ENCODE data around the gene KRT17. TPM values are rescaled to one million over a fixed set of nuclear protein-coding genes. Genes with fewer than 3 reads are reported as not detected.

Gene KRT17
- total RNA-seq, 1 donor from 2014 or later, result not detected

- Mint-ChIP-seq H3K9me3 (no peaks in the 10 kb centered on the region), H3K36me3 (ENCODE audit: low read depth) (no peaks in the 10 kb centered on the region), H3K27me3 (ENCODE audit: low read depth) (no peaks in the 10 kb centered on the region), H3K27ac (ENCODE audit: unreplicated experiment) (no peak overlapping the region), H3K4me1 (peaks cover 12% of the 10 kb centered on the region), H3K4me3 (no peak overlapping the region)
- no peak for DNase-seq (ENCODE audit: low read depth, low spot score)
- no peak for TF ChIP-seq CTCF (conservative IDR thresholded peaks at IDR 0.05)
These were observed 27.5 kb upstream of the KRT17 start for GRCh38 chr17:41651625-41652460.

DNA sequence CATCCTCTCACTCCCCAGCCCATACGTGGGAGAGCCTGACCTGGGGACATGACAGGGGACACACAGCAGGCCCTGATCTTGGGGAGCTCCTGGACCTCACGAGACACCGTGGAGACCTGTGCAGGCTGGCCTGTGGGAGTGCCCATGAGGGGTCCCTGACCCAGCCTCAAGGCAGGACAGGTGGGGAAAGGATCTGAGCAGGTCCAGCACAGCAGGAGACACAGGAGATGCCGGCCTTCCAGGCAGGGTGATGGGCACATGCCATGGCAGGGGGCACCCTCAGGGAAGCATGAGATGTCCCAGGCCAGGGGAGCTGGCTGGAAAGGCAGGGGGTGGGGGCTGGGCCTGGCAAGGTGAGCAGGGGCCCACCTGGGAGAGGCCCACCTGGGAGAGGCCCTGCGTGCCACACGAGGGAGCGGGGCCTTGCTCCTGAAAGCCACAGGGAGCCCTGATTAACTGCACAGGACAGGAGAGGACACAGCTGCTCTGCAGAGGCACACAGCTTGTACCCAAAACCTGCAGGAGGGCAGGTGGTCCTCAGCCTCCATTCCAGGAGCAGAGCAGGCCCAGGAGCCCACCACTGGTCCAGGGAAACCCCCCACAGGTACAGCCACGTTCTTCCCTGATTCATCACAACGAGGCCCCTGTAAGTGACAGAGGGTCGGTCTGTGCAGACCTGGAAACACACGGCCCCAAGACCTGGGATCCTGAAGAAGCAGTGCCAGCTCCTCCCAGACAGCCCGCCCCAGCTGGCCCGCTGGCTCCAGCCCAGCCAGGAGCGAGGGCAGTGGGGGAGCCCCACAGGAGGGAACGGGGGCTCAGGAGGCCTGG, 26.6 kb upstream of the KRT17 start:
- TF ChIP-seq CTCF (conservative IDR thresholded peaks at IDR 0.05), result no peak
- no peak for DNase-seq (ENCODE audit: low read depth, low spot score)
- H3K27ac Mint-ChIP-seq (ENCODE audit: unreplicated experiment), result no peak overlapping the region
- no peak overlapping the region for H3K4me3 Mint-ChIP-seq
- H3K27me3 Mint-ChIP-seq (ENCODE audit: low read depth), result no peaks in the 10 kb centered on the region
- peaks cover 13% of the 10 kb centered on the region for H3K4me1 Mint-ChIP-seq
- H3K9me3 Mint-ChIP-seq, result no peaks in the 10 kb centered on the region
- H3K36me3 Mint-ChIP-seq (ENCODE audit: low read depth), result no peaks in the 10 kb centered on the region

GRCh38 chr17:41649923-41650519, 25.6 kb upstream of the KRT17 start:
- Mint-ChIP-seq H3K4me1 (peaks cover 18% of the 10 kb centered on the region), H3K27ac (ENCODE audit: unreplicated experiment) (no peak overlapping the region), H3K9me3 (no peaks in the 10 kb centered on the region), H3K36me3 (ENCODE audit: low read depth) (no peaks in the 10 kb centered on the region), H3K4me3 (no peak overlapping the region), H3K27me3 (ENCODE audit: low read depth) (no peaks in the 10 kb centered on the region)
- DNase-seq (ENCODE audit: low read depth, low spot score), result no peak
- TF ChIP-seq CTCF (conservative IDR thresholded peaks at IDR 0.05), result no peak

DNA sequence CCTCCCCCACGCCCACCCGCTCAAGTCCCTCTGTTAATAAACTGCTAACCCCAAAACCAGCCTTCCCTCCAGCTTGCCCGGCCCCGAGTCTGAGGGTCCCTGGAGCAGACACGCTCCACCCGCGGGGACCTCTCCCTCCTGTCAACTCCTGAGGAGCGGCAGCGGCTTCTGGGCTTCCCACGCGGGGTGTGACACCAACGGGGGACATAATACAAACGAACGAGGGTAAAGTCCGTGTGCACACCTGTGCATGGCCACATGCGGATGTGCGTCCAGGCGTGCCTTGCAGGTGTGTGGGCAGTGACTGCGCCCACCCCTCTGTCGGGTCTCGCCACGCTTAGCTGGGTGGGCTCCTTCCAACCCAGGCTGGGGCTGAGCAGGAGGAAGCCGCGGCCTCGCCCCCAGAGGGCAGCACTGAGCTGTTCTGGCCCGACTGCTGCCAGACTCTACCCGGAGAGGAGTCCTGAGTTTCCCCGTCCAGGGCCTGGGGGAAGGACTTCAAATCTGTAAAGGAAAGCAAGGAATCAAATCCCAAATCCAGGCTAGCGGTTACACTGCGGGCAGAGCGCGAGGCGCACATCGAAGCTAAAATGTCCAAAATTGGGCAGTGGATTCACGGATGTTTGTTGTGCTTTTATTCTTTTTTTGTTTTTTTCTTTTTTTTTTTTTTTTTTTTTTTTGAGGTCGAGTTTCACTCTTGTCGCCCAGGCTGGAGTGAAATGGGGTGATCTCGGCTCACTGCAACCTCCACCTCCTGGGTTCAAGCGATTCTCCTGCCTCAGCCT, 24.2 kb upstream of the KRT17 start:
- Mint-ChIP-seq H3K4me3 (peak overlapping the region; percentile 67), H3K9me3 (no peaks in the 10 kb centered on the region), H3K36me3 (ENCODE audit: low read depth) (no peaks in the 10 kb centered on the region), H3K4me1 (peaks cover 18% of the 10 kb centered on the region), H3K27ac (ENCODE audit: unreplicated experiment) (no peak overlapping the region), H3K27me3 (ENCODE audit: low read depth) (no peaks in the 10 kb centered on the region)
- peak; percentile 97 for DNase-seq (ENCODE audit: low read depth, low spot score)
- peak; percentile 89 for TF ChIP-seq CTCF (conservative IDR thresholded peaks at IDR 0.05)

DNA sequence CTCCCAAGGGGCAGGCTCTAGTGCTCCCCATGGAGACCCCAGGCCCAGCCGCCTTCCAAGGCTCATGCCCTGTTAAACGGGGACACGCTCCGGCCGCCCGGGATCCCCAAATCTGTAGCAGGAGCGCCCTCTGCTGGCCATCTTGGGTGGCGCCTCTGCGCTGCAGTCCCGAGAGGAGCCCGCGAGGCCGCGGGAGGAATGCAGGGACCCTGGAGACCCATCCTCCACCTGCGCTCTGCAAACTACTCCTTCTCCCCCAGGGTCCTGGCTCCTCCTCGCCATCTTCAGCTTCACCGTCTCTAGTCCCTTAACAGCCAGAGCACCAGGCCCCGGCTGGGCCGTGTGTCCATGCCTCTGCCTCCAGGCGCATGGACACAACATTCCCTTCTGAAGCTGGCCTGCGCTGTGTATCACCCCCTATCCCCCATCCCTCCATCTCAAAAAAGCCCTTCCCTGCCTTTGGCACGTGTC, 23.6 kb upstream of the KRT17 start:
- peak overlapping the region; percentile 67 for H3K4me3 Mint-ChIP-seq
- no peaks in the 10 kb centered on the region for H3K36me3 Mint-ChIP-seq (ENCODE audit: low read depth)
- H3K27ac Mint-ChIP-seq (ENCODE audit: unreplicated experiment), result no peak overlapping the region
- peak; percentile 99 for DNase-seq (ENCODE audit: low read depth, low spot score)
- peak; percentile 98 for TF ChIP-seq CTCF (conservative IDR thresholded peaks at IDR 0.05)
- no peaks in the 10 kb centered on the region for H3K9me3 Mint-ChIP-seq
- peaks cover 18% of the 10 kb centered on the region for H3K4me1 Mint-ChIP-seq
- no peaks in the 10 kb centered on the region for H3K27me3 Mint-ChIP-seq (ENCODE audit: low read depth)

All from neural crest cell (in vitro differentiated cells).